K562 (cell line): ENCODE measurements around the gene PYM1. TPM values are rescaled to one million over a fixed set of nuclear protein-coding genes. Genes with fewer than 3 reads are reported as not detected.

ENCODE experiments used
- FOSL1 ChIP-seq: fragments of 200-800 bp; sonication (Bioruptor generic); conservative IDR thresholded peaks from 2 replicates; pipeline ENCODE4 v1.6.1; 2016; ENCODE audit warnings: missing genetic modification characterization, missing compliant biosample characterization
- HMGN3 ChIP-seq: IDR thresholded peaks from 2 replicates; pipeline ENCODE4 v1.6.1; 2011; ENCODE audit warnings: borderline replicate concordance, low read depth, mild to moderate bottlenecking, mixed read lengths, low read length; ENCODE audit not compliant: insufficient read length; ENCODE audit errors: extremely low read depth
- ILF3 ChIP-seq: fragments of 450-650 bp; IDR thresholded peaks from 2 replicates; pipeline ENCODE4 v1.6.1; 2018; ENCODE audit warnings: antibody characterized with exemption, mild to moderate bottlenecking, moderate library complexity, borderline replicate concordance
- MTA3 ChIP-seq: fragments of 450-650 bp; formaldehyde crosslinking; IDR thresholded peaks from 2 replicates; pipeline ENCODE4 v1.6.1; 2017; ENCODE audit warnings: mild to moderate bottlenecking, borderline replicate concordance
- polyA plus RNA-seq, 8 experiments: library from polyadenylated mRNA; depleted of rRNA in 4 of 8; stranded (reverse) in 5 of 8; unstranded in 3 of 8; fragments of >200 nt; fragmentation: Nextera tagmentation in 2 of 8; fragmentation: Illumina TruSeq in 1 of 8; extraction: Ambion mirVana in 2 of 8; extraction: Trizol in 1 of 8; gene quantifications; 2 replicates each; pipeline versions ENCODE4 v1.2.1 to v1.2.3, GENCODE V29; 2011 to 2014; ENCODE audit warnings: inconsistent platforms in 1 of 8, missing spikeins in 1 of 8
- total RNA-seq, 7 experiments: library from RNA; depleted of rRNA in 6 of 7; stranded (reverse); fragments of >200 nt in 6 of 7; fragmentation: Illumina TruSeq in 2 of 7; extraction: Trizol in 2 of 7; gene quantifications; 2 replicates each; pipeline versions ENCODE4 v1.2.1 to v1.2.3, GENCODE V29; 2011 to 2021; ENCODE audit warnings: low replicate concordance in 1 of 7
- TF ChIP-seq, protein P1 (sequence below): sonication (generic); formaldehyde crosslinking; IDR thresholded peaks from 2 replicates; pipeline ENCODE4 v1.8.0; 2023; ENCODE audit warnings: mild to moderate bottlenecking, missing genetic modification reagents
- TF ChIP-seq, protein P2 (sequence below), 2 experiments: fragments of 450-650 bp; conservative IDR thresholded peaks; 2 replicates each; pipeline ENCODE4 v1.6.1; 2017; ENCODE audit warnings: mild to moderate bottlenecking in 2 of 2, moderate library complexity in 2 of 2
- TF ChIP-seq, protein P3 (sequence below): fragments of 200-800 bp; sonication (Bioruptor generic); IDR thresholded peaks from 2 replicates; pipeline ENCODE4 v1.6.1; 2017; ENCODE audit warnings: missing genetic modification characterization, missing compliant biosample characterization
- TF ChIP-seq, protein P4 (sequence below): fragments of 200-800 bp; sonication (Bioruptor generic); IDR thresholded peaks from 2 replicates; pipeline ENCODE4 v1.6.1; 2017; ENCODE audit warnings: missing genetic modification characterization, missing compliant biosample characterization
- TF ChIP-seq, protein P5 (sequence below), 2 experiments: IDR thresholded peaks; 2 replicates each; pipeline ENCODE4 v1.6.1; 2012; ENCODE audit warnings: improper control_type of control experiment in 2 of 2, low read depth in 2 of 2, low read length in 2 of 2, borderline replicate concordance in 1 of 2
- TF ChIP-seq, protein P6 (sequence below): fragments of 450-650 bp; formaldehyde crosslinking; IDR thresholded peaks from 2 replicates; pipeline ENCODE4 v1.4.0; 2020; ENCODE audit warnings: mild to moderate bottlenecking, mixed read lengths

Gene PYM1
- total and polyA plus RNA-seq, 9 of the 15 experiments (the other 6 are each of a cell fraction or from before 2014, with no cell fraction given): 29.0 to 51.3 (median 34.1) TPM

DNA sequence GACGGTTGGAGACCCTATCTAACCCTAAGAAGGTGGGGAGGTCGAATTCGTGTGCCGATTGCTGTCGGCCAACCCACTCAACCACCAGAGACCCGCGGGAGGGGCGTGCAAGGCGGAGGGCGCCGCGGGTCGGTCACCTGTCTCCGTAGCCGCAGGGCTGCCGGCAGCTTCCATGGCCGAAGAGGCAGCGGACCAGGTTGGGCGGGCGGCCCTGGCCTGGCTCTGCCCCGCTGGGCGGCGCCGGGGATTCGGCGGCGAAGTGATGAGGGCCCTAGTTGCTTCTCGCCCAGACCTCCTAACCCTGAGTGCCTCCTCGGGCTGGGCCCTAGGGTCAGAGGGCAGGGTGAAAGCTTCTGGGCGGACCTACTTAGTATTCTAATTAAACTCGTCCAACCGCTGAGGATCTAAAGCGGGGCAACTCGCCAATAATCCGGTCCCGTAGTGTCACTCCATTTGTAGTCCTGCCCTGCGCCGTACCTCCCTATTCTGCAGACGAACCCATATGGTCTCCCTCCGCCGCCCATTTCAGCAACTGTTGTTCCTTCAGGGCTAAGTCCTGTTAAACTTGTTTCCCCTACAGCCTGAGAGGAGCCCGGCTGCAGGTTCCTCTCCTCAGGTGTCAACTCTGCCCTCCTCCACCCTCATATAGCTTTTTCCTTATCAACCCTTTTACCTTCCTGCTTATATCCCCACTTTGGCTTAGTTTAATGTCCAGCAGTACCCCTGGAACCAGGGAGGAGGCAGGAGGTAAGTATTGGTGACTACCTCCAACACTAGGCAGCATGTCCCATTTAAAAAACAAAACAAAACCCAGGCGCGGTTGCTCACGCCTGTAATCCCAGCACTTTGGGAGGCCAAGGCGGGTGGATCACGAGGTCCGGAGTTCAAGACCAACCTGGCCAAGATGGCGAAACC is at the start of gene PYM1 (continued):
- TF ChIP-seq, protein P1, sequence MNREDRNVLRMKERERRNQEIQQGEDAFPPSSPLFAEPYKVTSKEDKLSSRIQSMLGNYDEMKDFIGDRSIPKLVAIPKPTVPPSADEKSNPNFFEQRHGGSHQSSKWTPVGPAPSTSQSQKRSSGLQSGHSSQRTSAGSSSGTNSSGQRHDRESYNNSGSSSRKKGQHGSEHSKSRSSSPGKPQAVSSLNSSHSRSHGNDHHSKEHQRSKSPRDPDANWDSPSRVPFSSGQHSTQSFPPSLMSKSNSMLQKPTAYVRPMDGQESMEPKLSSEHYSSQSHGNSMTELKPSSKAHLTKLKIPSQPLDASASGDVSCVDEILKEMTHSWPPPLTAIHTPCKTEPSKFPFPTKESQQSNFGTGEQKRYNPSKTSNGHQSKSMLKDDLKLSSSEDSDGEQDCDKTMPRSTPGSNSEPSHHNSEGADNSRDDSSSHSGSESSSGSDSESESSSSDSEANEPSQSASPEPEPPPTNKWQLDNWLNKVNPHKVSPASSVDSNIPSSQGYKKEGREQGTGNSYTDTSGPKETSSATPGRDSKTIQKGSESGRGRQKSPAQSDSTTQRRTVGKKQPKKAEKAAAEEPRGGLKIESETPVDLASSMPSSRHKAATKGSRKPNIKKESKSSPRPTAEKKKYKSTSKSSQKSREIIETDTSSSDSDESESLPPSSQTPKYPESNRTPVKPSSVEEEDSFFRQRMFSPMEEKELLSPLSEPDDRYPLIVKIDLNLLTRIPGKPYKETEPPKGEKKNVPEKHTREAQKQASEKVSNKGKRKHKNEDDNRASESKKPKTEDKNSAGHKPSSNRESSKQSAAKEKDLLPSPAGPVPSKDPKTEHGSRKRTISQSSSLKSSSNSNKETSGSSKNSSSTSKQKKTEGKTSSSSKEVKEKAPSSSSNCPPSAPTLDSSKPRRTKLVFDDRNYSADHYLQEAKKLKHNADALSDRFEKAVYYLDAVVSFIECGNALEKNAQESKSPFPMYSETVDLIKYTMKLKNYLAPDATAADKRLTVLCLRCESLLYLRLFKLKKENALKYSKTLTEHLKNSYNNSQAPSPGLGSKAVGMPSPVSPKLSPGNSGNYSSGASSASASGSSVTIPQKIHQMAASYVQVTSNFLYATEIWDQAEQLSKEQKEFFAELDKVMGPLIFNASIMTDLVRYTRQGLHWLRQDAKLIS (CRISPR knock-in tag): peak; percentile 79; the same call in 1 of the 2 replicates
- TF ChIP-seq, protein P2, sequence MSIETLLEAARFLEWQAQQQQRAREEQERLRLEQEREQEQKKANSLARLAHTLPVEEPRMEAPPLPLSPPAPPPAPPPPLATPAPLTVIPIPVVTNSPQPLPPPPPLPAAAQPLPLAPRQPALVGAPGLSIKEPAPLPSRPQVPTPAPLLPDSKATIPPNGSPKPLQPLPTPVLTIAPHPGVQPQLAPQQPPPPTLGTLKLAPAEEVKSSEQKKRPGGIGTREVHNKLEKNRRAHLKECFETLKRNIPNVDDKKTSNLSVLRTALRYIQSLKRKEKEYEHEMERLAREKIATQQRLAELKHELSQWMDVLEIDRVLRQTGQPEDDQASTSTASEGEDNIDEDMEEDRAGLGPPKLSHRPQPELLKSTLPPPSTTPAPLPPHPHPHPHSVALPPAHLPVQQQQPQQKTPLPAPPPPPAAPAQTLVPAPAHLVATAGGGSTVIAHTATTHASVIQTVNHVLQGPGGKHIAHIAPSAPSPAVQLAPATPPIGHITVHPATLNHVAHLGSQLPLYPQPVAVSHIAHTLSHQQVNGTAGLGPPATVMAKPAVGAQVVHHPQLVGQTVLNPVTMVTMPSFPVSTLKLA (conservative IDR thresholded peaks at IDR 0.05): peak in 1 of 2 experiments; percentile 17; a peak in 2 of 4 replicates
- TF ChIP-seq HMGN3 (peak; percentile 58), MTA3 (peak; percentile 67; the same call in 1 of the 2 replicates), FOSL1 (tag) (no peak), ILF3 (no peak)
- TF ChIP-seq, protein P3, sequence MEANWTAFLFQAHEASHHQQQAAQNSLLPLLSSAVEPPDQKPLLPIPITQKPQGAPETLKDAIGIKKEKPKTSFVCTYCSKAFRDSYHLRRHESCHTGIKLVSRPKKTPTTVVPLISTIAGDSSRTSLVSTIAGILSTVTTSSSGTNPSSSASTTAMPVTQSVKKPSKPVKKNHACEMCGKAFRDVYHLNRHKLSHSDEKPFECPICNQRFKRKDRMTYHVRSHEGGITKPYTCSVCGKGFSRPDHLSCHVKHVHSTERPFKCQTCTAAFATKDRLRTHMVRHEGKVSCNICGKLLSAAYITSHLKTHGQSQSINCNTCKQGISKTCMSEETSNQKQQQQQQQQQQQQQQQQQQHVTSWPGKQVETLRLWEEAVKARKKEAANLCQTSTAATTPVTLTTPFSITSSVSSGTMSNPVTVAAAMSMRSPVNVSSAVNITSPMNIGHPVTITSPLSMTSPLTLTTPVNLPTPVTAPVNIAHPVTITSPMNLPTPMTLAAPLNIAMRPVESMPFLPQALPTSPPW (CRISPR knock-in tag): 0 out of 2 replicates have a peak, but pooled peaks have one; percentile 19
- TF ChIP-seq, protein P4, sequence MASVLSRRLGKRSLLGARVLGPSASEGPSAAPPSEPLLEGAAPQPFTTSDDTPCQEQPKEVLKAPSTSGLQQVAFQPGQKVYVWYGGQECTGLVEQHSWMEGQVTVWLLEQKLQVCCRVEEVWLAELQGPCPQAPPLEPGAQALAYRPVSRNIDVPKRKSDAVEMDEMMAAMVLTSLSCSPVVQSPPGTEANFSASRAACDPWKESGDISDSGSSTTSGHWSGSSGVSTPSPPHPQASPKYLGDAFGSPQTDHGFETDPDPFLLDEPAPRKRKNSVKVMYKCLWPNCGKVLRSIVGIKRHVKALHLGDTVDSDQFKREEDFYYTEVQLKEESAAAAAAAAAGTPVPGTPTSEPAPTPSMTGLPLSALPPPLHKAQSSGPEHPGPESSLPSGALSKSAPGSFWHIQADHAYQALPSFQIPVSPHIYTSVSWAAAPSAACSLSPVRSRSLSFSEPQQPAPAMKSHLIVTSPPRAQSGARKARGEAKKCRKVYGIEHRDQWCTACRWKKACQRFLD (CRISPR knock-in tag): 0 out of 2 replicates have a peak, but pooled peaks have one; percentile 6
- TF ChIP-seq, protein P5, sequence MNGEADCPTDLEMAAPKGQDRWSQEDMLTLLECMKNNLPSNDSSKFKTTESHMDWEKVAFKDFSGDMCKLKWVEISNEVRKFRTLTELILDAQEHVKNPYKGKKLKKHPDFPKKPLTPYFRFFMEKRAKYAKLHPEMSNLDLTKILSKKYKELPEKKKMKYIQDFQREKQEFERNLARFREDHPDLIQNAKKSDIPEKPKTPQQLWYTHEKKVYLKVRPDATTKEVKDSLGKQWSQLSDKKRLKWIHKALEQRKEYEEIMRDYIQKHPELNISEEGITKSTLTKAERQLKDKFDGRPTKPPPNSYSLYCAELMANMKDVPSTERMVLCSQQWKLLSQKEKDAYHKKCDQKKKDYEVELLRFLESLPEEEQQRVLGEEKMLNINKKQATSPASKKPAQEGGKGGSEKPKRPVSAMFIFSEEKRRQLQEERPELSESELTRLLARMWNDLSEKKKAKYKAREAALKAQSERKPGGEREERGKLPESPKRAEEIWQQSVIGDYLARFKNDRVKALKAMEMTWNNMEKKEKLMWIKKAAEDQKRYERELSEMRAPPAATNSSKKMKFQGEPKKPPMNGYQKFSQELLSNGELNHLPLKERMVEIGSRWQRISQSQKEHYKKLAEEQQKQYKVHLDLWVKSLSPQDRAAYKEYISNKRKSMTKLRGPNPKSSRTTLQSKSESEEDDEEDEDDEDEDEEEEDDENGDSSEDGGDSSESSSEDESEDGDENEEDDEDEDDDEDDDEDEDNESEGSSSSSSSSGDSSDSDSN (IDR thresholded peaks at IDR 0.05; ENCODE audit: borderline replicate concordance in 1 of 2, low read depth in 2 of 2, low read length in 2 of 2): peak in 1 of 2 experiments; percentile 88; a peak in 1 of 4 replicates
- TF ChIP-seq, protein P6, sequence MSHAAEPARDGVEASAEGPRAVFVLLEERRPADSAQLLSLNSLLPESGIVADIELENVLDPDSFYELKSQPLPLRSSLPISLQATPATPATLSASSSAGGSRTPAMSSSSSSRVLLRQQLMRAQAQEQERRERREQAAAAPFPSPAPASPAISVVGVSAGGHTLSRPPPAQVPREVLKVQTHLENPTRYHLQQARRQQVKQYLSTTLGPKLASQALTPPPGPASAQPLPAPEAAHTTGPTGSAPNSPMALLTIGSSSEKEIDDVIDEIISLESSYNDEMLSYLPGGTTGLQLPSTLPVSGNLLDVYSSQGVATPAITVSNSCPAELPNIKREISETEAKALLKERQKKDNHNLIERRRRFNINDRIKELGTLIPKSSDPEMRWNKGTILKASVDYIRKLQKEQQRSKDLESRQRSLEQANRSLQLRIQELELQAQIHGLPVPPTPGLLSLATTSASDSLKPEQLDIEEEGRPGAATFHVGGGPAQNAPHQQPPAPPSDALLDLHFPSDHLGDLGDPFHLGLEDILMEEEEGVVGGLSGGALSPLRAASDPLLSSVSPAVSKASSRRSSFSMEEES (CRISPR knock-in tag): peak; percentile 18
